Liver (tissue), 9 donors: Measurements from ENCODE around the gene UPF3B. TPM values are rescaled to one million over a fixed set of nuclear protein-coding genes. Genes with fewer than 3 reads are reported as not detected.
"Not testable (repeated sequence)": the region's sequence is repeated elsewhere in the genome, so short reads cannot be mapped to it uniquely, and the experiment has no call there.

Experiments
- DNase-seq: peaks from one replicate; pipeline ENCODE4 v3.0.0-alpha.2; 2017; ENCODE audit warnings: low spot score
- H3K27ac ChIP-seq, 2 donors: one replicate each; pipeline ENCODE4 v1.7.0; 2013; ENCODE audit warnings: inconsistent platforms in 2 of 2, low read length in 2 of 2, control low read depth in 1 of 2, low read depth in 1 of 2, mild to moderate bottlenecking in 1 of 2
- H3K27me3 ChIP-seq, 4 donors: one replicate each; pipeline versions ENCODE4 v1.6.1 to v1.7.0; 2013; ENCODE audit warnings: low read length in 3 of 4, inconsistent platforms in 1 of 4, mild to moderate bottlenecking in 1 of 4, moderate library complexity in 1 of 4; ENCODE audit not compliant: control insufficient read depth in 4 of 4, insufficient read depth in 4 of 4
- H3K36me3 ChIP-seq, 4 donors: one replicate each; pipeline versions ENCODE4 v1.6.1 to v1.7.0; 2013; ENCODE audit warnings: low read length in 3 of 4, mild to moderate bottlenecking in 3 of 4, low read depth in 1 of 4, moderate library complexity in 1 of 4; ENCODE audit not compliant: control insufficient read depth in 4 of 4, insufficient read depth in 3 of 4
- H3K4me1 ChIP-seq, 4 donors: one replicate each; pipeline versions ENCODE4 v1.6.1 to v1.7.0; 2013; ENCODE audit warnings: low read length in 3 of 4, mild to moderate bottlenecking in 3 of 4, moderate library complexity in 1 of 4; ENCODE audit not compliant: control insufficient read depth in 4 of 4, insufficient read depth in 4 of 4
- H3K4me3 ChIP-seq, 3 donors: one replicate each; pipeline versions ENCODE4 v1.6.1 to v1.7.0; 2013; ENCODE audit warnings: low read length in 3 of 3, control low read depth in 1 of 3, low read depth in 1 of 3, mild to moderate bottlenecking in 1 of 3
- H3K9ac ChIP-seq, 2 donors: one replicate each; pipeline ENCODE4 v1.7.0; 2013; ENCODE audit warnings: low read length in 2 of 2, mild to moderate bottlenecking in 2 of 2, moderate library complexity in 2 of 2, control low read depth in 1 of 2, low read depth in 1 of 2
- H3K9me3 ChIP-seq, 4 donors: one replicate each; pipeline versions ENCODE4 v1.6.1 to v1.7.0; 2013; ENCODE audit warnings: low read length in 3 of 4; ENCODE audit not compliant: control insufficient read depth in 4 of 4
- NR2F2 ChIP-seq: IDR thresholded peaks from 2 replicates; pipeline ENCODE4 v1.6.1; 2016; ENCODE audit warnings: antibody characterized with exemption
- RAD21 ChIP-seq, 2 donors: IDR thresholded peaks; 2 replicates each; pipeline ENCODE4 v1.6.1; 2016; ENCODE audit warnings: antibody characterized with exemption in 2 of 2, mild to moderate bottlenecking in 2 of 2
- RXRA ChIP-seq, 2 donors: IDR thresholded peaks; 2 replicates each; pipeline ENCODE4 v1.6.1; 2017 to 2018; ENCODE audit warnings: antibody characterized with exemption in 2 of 2, mild to moderate bottlenecking in 1 of 2
- SP1 ChIP-seq: IDR thresholded peaks from 2 replicates; pipeline ENCODE4 v1.6.1; 2018; ENCODE audit warnings: antibody characterized with exemption, mild to moderate bottlenecking
- TAF1 ChIP-seq: conservative IDR thresholded peaks from 2 replicates; pipeline ENCODE4 v1.6.1; 2016; ENCODE audit warnings: antibody characterized with exemption, mild to moderate bottlenecking
- WGBS: extraction: QIAGEN DNeasy Blood & Tissue Kit; methylation state at CpG from one replicate; pipeline ENCODE4 v1.1.7; 2013; 5-methylcytosine and 5-hydroxymethylcytosine counted together
- polyA plus RNA-seq, 2 donors: library from polyadenylated mRNA; stranded (reverse) in 1 of 2; unstranded in 1 of 2; fragments of 200-250 nt in 1 of 2; fragments of >200 nt in 1 of 2; fragmentation: Nextera tagmentation in 1 of 2; extraction: Ambion mirVana in 1 of 2; gene quantifications; one replicate each; pipeline versions ENCODE4 v1.2.1 to v1.2.3, GENCODE V29; 2013 to 2015
- total RNA-seq, 2 donors: library from RNA; depleted of rRNA; stranded (reverse); fragments of >200 nt; gene quantifications; one replicate each; pipeline ENCODE4 v1.2.3, GENCODE V29; 2014
- TF ChIP-seq, protein P1 (sequence below): IDR thresholded peaks from 2 replicates; pipeline ENCODE4 v1.6.1; 2016; ENCODE audit warnings: antibody characterized with exemption
- TF ChIP-seq, protein P2 (sequence below): fragments of 150-350 bp; IDR thresholded peaks from 2 replicates; pipeline ENCODE4 v1.5.1; 2017; ENCODE audit warnings: improper control_type of control experiment, low read depth, low read length; ENCODE audit not compliant: missing input control
- donor health status: healthy.
- donor health status: healthy.
- donor health status: healthy.
- donor health status: healthy.
- donor health status: healthy.

The UPF3B gene
- total and polyA plus RNA-seq, 4 donors, result 3.3 to 4.6 (median 3.9) TPM

DNA sequence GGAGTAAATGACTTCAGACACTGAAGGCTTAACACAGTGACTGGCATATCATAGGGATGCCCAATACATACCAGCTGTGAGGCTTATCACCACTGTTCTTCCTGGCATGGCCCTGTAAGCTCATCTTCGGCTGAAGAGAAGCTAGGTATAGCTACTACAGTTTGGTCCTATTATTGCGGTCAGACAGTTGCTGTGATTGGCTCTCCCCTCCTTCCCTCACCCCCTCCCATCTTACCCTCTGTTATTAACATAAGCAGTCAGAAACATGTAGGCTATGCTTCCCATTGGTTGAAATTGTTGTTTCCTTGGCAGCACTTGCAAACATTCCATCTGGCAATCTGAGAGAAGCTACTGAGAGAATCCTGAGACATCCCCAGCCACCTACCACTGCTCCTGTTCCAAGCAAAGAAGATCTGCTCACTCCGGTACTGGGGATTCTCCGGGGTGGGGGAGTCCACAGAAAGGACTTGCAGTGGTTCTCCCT lies 43.1 kb upstream of the UPF3B start, which contains the start of gene AKAP14:
Gene AKAP14, plus strand, starts transcription at position 51 of the 484 bp plus-strand sequence. CDS start 7,331 bp downstream, outside the sequence.
- Histone ChIP-seq H3K36me3 (no peaks in the 10 kb centered on the region), H3K27me3 (no peaks in the 10 kb centered on the region), H3K4me1 (no peaks in the 10 kb centered on the region), H3K27ac (no peak within 1 kb of the TSS), H3K9me3 (no peaks in the 10 kb centered on the region), H3K4me3 (no peak within 1 kb of the TSS), H3K9ac (no peak within 1 kb of the TSS)
- TF ChIP-seq SP1, result no peak
- TF ChIP-seq TAF1, result no peak
- no peak for DNase-seq
- WGBS, result 67% methylated on average over 4 of the region's 4 CpGs

DNA sequence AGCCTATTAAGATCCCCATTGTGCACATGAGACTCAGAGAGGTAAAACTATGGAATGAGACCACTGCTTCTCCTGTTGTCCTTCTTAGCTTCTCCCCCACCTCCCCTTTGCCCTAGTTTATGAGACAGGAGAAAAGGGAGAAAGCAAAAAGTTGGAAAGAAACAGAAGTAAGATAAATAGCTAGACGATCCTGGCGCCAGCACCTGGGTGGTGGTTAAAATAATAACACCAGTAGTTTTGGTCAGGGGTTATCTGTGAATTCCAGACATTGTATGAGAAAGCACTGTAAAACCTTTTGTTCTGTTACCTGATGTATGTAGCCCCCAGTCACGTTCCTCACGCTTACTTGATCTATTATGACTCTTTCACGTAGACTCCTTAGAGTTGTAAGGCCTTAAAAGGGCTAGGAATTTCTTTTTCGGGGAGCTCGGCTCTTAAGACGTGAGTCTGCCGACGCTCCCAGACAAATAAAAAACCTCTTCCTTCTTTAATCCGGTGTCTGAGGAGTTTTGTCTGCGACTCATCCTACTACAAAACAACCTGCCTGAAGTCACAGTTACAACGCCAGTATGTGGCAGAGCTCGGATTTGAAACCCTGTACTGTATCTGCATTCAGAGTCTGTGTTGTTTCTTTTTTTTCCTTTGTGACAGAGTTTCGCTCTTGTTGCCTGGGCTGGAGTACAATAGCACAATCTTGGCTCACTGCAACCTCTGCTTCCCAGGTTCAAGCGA lies 39.4 kb upstream of the UPF3B start:
- 86% methylated on average over 16 of the region's 16 CpGs for WGBS
- H3K27me3 ChIP-seq, H3K4me3 ChIP-seq, H3K36me3 ChIP-seq, H3K9me3 ChIP-seq, H3K9ac ChIP-seq, DNase-seq, H3K27ac ChIP-seq, H3K4me1 ChIP-seq: not testable (repeated sequence)

DNA sequence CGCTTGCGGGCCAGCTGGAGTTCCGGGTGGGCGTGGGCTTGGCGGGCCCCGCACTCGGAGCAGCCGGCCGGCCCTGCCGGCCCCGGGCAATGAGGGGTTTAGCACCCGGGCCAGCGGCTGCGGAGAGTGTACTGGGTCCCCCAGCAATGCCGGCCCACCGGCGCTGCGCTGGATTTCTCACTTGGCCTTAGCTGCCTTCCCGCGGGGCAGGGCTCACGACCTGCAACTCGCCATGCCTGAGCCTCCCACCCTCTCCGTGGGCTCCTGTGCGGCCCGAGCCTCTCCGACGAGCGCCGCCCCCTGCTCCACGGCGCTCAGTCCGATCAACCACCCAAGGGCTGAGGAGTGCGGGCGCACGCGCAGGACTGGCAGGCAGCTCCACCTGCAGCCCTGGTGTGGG lies 37.9 kb upstream of the UPF3B start:
- H3K36me3 ChIP-seq, H3K9ac ChIP-seq, H3K27ac ChIP-seq, H3K27me3 ChIP-seq, H3K4me1 ChIP-seq, H3K9me3 ChIP-seq, H3K4me3 ChIP-seq, DNase-seq: not testable (repeated sequence)
- WGBS, result 85% methylated on average over 32 of the region's 36 CpGs

DNA sequence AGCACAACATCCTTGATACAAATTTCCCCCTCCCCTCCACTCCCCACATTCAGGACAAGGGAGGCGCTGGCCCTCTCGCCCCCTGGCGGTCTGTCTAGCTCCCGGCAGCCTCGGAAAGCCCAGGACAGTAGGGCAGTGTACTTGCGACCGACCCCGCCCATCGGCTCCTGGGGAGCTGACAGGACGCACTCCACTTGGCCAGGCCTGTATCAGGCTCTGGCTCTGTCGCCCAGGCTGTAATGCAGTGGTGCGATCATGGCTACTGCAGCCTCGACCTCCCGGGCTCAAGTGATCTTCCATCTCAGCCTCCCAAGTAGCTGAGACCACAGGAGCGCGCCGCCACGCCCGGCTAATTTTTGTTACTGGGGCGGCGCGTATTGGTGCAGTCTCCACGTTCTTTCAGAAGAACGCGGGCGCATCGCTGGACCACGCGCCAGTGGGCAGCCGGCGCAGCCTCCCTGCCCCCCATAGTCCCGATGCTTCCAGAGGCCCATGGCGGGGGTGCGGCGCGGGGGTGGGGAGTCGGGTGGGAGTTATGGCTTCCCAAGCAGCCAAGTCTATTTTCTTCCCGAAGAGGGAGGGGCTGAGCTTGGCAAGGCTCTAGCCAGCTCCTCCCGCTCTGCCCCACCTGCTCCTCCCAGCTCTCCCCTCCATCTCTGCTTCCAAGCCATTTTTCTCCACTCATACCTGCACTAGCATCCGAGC lies 35.1 kb upstream of the UPF3B start:
- H3K36me3 ChIP-seq, result no peaks in the 10 kb centered on the region
- H3K27ac ChIP-seq, result no peak overlapping the region
- peak; percentile 61 for DNase-seq
- TF ChIP-seq RXRA (IDR thresholded peaks at IDR 0.05), result no peak
- TF ChIP-seq, protein P1, sequence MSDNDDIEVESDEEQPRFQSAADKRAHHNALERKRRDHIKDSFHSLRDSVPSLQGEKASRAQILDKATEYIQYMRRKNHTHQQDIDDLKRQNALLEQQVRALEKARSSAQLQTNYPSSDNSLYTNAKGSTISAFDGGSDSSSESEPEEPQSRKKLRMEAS, result no peak
- TF ChIP-seq NR2F2, result no peak
- peak; percentile 27 to 66 for TF ChIP-seq RAD21 (IDR thresholded peaks at IDR 0.05)
- TF ChIP-seq, protein P2, sequence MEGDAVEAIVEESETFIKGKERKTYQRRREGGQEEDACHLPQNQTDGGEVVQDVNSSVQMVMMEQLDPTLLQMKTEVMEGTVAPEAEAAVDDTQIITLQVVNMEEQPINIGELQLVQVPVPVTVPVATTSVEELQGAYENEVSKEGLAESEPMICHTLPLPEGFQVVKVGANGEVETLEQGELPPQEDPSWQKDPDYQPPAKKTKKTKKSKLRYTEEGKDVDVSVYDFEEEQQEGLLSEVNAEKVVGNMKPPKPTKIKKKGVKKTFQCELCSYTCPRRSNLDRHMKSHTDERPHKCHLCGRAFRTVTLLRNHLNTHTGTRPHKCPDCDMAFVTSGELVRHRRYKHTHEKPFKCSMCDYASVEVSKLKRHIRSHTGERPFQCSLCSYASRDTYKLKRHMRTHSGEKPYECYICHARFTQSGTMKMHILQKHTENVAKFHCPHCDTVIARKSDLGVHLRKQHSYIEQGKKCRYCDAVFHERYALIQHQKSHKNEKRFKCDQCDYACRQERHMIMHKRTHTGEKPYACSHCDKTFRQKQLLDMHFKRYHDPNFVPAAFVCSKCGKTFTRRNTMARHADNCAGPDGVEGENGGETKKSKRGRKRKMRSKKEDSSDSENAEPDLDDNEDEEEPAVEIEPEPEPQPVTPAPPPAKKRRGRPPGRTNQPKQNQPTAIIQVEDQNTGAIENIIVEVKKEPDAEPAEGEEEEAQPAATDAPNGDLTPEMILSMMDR, result peak; percentile 34
- peak overlapping the region in 1 of 3 donors; percentile 29 for H3K4me3 ChIP-seq
- H3K4me1 ChIP-seq, result peaks cover 0 to 5% (median 2%) of the 10 kb centered on the region in 4 donors
- no peaks in the 10 kb centered on the region for H3K9me3 ChIP-seq
- H3K9ac ChIP-seq, result no peak overlapping the region
- 12% methylated on average over 40 of the region's 40 CpGs for WGBS
- H3K27me3 ChIP-seq, result no peaks in the 10 kb centered on the region
